HT-29 (cell line): ENCODE results near the gene CNTN2. TPM values are rescaled to one million over a fixed set of nuclear protein-coding genes. Genes with fewer than 3 reads are reported as not detected.

Experiments used
- DNase-seq: peaks from one replicate; pipeline ENCODE4 v3.0.0-alpha.2; 2015; ENCODE audit warnings: low spot score
- total RNA-seq: library from RNA; depleted of rRNA; stranded (reverse); fragments of >200 nt; shearing (Covaris generic); gene quantifications from 2 replicates; pipeline ENCODE4 v1.2.3, GENCODE V29; 2014

The CNTN2 gene
- total RNA-seq, 1 experiment from 2014 or later: not detected

DNA sequence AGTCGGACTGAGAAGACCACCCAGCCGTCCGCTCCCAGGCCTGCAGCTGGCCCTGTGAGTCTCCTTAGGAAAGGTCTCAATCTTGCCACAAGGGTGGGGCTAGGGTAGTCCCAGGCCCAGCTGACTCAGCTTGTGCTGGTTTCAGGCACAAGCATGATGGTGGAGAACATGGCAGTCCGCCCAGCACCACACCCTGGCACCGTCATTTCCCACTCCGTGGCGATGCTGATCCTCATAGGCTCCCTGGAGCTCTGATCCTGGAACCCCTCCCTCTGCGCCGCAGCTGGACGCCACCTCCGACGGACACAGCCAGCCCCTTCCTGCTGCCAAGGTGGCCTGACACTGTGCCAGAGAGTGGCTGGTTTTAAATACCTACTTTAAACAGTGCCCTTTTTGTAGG is 30.5 kb downstream of the CNTN2 start:
- DNase-seq: no peak

GRCh38 chr1:205074084-205074483 is 31.1 kb downstream of the CNTN2 start:
- DNase-seq: no peak

DNA sequence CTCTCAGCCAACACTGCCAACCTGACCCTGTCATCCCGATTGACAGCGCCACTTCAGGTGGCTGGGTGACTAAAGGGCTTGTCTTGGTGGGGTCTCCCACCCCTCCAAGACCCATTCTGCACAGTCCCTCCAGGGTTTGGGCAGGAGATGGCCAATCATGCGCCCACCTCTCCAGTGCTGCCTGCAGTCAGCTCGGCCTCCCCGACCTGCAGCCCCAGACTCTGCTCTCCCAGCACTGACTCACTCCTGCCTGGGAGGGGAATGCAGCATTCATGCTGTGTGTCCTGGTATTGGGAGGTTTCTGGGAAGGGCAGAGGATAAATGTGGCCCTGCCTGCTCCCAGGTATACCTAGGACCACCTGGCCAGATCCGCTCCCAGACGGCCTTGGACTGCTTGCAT is 31.5 kb downstream of the CNTN2 start:
- DNase-seq: no peak

DNA sequence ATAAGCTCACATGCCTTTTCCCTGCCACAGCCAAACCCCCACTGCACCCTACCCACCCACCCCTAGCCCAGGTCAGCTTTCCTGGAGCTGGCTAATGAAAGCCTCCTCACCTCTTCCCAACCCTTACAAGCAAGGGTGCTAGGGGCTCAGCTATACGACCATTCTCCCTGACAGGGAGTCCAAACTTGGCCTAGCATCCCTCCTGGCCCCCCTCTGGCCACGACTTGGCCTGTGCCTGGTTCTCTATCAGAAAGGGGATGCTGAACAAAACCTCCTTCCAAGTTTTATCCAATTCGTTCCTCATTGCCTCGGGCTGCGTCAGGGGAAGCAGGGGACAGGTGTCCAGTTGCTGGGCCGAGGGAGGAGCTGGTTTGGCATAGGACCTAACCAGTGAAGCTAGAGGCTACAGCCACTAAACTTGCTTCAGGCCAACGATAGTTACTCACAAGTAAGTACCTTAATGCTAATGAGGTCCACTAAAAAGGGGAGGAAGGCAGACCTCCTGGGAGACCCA is 32.7 kb downstream of the CNTN2 start:
- DNase-seq: no peak

- no peak for DNase-seq
Observed at GRCh38 chr1:205076245-205076761, 33.3 kb downstream of the CNTN2 start.

DNA sequence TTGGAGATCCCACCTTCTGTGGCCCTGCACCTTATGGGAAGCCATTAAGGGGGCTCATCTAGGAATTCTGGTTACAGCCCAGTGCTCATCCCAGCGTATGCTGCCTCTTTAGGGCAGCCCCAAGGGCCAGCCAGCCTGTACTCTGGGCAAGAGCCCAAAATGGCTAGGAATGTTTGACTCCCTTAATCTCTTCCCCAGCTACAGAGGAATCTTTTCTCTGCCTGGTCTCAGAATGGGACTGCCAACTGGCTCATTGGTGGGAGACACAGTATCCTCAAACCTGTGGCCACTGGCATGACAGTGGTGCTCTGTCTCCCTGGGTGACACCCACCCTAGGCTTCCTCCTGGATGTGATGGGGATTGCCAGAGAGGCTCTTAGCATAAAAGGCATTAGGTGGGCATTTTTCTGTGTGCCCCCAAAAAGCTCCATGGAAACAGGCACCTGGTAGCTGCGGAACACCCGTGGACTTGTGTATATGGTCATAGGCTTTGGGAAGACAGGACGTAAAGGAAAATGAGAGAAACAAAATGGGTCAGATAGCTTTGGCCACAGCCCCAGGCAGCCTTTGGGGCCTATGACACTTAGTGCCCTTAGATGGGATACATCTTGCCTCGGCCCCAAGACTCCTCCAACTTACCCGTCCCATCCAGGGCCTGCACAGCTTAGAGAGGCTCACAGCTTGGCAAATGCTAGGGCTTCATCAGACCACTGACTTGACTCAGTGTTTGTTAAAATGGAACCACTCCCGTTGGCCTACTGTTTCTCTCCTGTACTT is 34.3 kb downstream of the CNTN2 start:
- DNase-seq: no peak

DNA sequence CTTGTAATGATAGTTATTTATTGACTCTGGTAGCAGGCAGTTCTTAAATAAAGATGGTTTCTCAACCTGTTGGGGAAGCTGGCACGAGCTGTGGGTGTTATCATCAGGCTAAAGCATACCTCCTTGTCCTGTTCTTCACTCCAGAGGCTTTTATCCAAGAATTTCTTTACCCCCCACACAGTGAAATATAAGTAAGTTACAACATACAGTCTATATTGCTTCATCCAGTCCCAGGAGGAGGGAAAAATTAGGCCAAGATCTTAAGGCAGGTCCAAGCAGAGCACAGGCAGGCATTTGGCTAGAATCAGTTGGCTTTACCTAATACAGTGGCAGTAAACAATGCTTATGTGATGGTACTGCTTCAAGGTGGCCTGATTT is 34.9 kb downstream of the CNTN2 start:
- DNase-seq: no peak

DNA sequence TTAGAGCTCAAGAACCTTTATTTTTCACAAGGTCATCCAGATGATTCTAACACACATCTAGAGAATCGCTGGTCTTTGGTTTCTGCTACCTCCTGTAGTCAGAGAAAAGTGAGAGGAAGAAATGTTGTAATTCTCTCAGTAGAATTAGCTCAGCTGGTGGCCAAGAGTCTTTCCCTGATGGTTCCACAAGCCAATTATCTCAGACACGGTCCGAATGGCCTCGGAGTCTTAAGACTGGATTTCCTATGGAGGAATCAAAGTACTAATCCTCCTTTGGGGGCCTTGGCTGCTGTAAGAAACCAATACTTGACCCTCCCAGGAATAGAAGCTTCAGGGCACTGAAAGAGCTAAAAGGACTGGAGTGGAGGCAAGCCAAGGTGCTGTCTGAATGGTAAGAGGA is 39.4 kb downstream of the CNTN2 start:
- no peak for DNase-seq

- no peak for DNase-seq
Observed at GRCh38 chr1:205084360-205084759, 41.3 kb downstream of the CNTN2 start, which contains the start of gene TMEM81. Gene TMEM81 (minus strand): TSS chr1:205084460. CDS start chr1:205084320, 140 bp downstream.

DNA sequence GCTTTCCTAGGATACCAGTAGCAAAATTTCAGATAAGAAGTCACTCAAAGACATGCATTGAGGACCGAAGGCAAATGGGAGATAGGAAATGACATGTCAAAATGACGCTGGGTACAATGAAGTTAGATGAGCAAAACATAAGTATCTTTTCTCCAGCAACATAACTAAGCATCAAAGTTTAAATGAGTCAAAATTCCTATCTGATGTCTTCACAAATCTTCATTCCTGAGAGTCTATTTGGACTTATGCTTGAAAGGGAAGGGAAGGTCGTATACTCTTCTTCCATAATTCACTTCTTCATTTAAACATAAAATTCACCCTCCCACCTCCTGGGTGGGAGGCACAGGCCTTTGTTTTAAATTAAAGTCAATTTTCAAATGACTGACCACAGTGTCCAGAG is 45.3 kb downstream of the CNTN2 start:
- DNase-seq: no peak

DNA sequence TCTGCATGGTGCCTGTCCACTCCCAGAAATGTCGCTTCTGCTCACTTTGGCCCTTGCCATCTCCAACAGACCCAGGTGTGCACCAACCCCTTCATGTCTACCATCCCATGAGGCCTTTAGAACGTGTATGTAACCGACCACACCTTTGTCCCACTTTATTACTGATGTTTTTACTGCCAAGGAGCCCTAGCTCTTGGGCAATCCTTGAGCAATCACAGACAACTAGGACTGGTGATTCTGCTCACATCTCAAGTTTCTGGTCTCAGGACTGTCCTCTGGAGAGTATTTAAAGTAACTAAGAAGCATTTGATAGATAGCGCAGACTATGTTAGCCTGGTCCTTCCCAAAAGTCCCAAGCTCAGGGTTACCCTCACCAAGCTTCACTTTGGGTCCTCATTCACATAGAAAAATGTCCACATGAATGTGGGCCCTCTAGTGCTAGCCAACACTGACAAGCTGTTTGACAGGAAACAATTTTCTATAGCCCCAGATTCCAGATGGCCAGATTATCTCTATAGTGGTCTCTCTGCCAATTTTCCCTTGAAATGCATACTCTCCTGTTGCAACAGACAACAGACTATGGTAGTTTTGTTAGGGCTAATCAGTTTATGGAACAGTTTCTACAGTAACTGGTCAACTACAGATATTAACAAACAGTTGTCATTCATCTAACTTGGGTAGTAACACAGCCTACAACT is 48.2 kb downstream of the CNTN2 start:
- DNase-seq: no peak

GRCh38 chr1:205095422-205095821 is 52.4 kb downstream of the CNTN2 start:
- DNase-seq: no peak

- DNase-seq: no peak
Observed at GRCh38 chr1:205098242-205098641, 55.2 kb downstream of the CNTN2 start.

GRCh38 chr1:205102404-205102803 is 59.4 kb downstream of the CNTN2 start:
- DNase-seq: no peak

DNA sequence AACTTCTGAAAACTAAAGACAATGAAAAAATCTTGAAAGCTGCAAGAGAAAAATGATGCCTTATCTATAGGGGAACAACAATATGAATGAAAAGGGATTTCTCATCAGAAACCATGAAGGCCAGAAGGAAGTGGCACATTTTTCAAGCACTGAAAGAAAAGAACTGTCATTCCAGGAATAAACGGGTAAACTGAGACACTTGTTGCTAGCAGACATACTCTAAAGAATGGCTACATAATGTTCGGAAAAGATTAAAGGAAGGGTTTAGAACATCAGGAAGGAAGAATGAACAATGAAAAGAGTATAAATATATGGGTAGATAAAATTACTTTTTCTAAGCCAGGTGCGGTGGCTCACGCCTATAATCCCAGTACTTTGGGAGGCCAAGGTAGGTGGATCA is 64.3 kb downstream of the CNTN2 start:
- no peak for DNase-seq

- no peak for DNase-seq
Observed at GRCh38 chr1:205108464-205108863, 65.5 kb downstream of the CNTN2 start.

DNA sequence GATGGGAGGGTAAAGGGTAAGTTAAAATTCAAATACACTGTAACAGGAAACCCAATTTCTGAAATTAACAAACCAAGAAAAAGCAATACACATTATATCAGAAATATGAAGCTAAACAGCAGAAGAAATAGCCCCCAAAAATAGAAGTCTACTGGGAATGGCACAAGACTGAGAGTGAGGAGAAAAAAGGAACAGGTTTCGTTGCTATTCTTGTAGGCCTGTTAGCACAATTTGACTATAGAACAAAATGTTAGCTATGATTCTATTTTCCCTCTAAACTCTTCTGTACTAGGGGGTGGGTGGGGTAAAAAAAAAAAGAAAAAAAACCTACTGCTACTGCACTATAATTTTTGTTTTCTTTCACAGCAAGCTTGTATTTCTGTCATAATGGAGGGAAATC is 66.3 kb downstream of the CNTN2 start:
- no peak for DNase-seq

DNA sequence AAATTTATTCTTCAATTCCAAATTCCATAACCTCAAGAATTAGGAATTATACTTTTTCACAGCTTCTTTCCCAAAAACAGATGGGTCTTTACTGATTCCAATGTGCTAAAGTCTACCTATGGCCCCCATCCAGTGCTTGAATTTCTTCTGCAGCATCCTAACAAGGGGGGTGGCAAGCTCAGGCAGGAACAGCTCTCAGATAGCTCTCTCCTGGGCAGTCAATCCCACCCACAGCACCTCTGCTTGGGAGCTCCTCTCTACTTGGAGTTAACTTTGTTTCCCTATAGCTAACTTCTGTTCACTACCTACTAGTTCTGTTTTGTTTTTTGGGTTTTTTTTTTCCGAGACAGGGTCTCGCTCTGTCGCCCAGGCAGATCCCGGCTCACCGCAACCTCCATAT is 66.7 kb downstream of the CNTN2 start:
- DNase-seq: no peak

GRCh38 chr1:205111354-205111753 is 68.3 kb downstream of the CNTN2 start:
- DNase-seq: no peak

DNA sequence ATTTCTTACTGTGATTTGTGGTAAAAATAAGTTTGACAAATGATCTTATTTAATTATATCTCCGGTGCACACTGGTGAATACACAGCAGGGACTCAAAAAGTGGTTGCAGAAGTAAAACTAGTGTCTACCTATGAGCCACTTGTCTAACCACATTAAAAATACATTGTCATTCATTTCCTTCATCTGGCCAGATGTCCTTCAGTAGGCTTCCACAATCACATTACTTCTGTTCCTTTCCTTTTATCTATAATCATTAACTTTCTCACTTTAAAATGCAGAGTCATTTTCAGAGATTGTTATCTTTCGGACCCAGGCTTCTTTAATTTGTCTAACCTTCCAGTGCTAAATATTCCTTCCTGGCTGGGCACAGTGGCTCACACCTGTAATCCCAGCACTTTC is 75.7 kb downstream of the CNTN2 start:
- no peak for DNase-seq

DNA sequence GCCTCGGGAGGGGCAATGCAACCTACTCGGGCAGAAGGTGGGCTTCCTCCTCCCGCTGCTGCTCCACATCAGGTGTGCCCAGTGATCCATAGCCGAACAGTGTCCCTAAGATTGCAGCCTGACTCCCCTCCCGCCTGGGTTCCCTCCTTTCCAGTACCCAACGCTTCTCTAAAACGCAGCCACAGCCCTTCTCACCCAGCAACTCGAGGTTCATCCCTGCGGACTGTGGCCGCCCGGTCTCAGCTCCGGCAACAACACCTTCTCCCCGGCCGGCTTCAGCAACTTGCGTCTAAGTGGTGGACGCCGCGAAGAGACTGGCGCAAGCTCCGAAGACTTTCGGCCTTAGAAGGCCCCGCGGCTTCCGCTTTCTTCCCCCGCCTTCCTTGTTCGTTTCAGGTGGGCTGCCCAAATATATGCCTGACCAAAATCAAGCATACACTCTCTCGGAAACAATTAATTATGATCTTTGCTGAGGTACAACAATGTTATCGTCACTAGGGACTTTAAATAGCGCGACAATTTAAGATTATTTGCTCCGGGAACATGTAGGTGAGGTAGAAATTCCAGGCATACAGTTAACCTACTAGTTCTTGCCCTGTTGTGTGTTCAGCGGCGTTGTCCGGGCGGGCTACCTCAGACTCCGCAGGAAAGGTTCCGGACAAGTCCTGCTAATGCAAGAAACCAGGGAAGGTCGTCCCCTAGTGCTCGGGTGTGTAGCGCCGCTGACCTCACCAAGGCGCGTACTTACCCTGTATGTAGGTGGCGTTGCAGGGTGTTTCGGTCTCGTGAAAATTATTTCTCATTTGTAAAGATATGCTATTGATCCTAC is 78.9 kb downstream of the CNTN2 start, which contains the start of gene RBBP5:
RBBP5 (minus strand) TSS at position 319 of the 829 bp plus-strand sequence; CDS start at position 214, 105 bp downstream.
- DNase-seq: peak; percentile 94

DNA sequence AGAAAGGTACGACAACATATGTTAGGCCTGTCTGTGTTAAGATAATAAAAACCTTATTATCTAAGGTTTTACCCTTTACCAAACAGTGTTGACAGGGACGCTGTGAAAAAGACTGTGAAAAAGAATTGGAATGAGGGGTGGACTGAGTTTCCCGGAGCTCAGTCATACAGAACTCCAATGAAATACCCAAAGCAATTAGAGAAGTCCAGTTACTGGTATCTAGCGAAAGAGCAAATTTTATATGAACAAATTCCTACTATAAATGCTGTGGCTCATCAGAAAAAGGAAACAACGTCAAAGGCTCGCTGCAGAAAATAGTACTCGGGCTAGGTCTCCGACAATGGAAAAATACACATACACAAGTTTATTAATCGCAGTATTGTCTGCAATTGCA is 79.5 kb downstream of the CNTN2 start:
- DNase-seq: no peak
